Measurements from ENCODE around the gene FANCC. TPM values are rescaled to one million over a fixed set of nuclear protein-coding genes. Genes with fewer than 3 reads are reported as not detected.

FANCC gene
- total and polyA plus RNA-seq, 2 of the 4 experiments (the other 2 are of a cell fraction) = 4.7 to 6.3 TPM

DNA sequence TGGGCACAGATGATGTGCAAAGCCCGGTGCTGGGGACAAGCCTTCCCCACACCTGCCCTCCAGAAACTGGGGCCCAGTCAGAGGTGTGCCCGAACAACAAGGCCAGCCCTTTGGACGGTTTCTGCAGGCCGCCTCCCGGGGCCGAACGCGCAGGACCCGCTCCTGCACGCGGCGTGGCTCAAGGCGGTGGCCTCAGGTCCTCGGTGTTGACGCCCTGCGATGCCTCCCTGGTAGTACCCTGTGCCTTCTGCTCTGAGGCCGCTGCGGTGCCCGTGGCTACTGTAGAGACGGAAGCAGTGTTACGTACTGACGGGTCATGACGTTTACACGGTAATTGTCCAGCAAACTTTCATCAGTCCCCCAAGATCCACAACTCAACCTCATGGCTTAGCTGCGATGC, 33.5 kb upstream of the FANCC start:
- POLR2A ChIA-PET (ENCODE audit: unreplicated experiment) = no interaction called here
- no peak overlapping the region for H2BK5ac ChIP-seq (ENCODE audit: low read depth, low read length, poor library complexity, severe bottlenecking)
- dilution Hi-C loops (cut with HindIII; ENCODE audit: low sequenced_read_pairs, unreplicated experiment) = no loop called here
- no peak overlapping the region for H3K23ac ChIP-seq (ENCODE audit: low read depth, low read length)
- no peak overlapping the region for H4K91ac ChIP-seq (ENCODE audit: insufficient read depth, low read depth, low read length)
- H4K8ac ChIP-seq (ENCODE audit: low read depth in 2 of 2, low read length in 2 of 2) = no peak overlapping the region
- H3K9ac ChIP-seq (ENCODE audit: low read depth, low read length) = no peak overlapping the region
- H4K20me1 ChIP-seq (ENCODE audit: insufficient read depth, low read length) = no peaks in the 10 kb centered on the region
- H2AK9ac ChIP-seq (replicated peaks; ENCODE audit: low read depth, low read length, poor library complexity) = no peak overlapping the region
- no peak overlapping the region for H3K4ac ChIP-seq (ENCODE audit: low read depth, low read length)
- H3K56ac ChIP-seq (ENCODE audit: extremely low read depth, insufficient read depth, low read length) = no peak overlapping the region
- no peak overlapping the region for H3K18ac ChIP-seq (ENCODE audit: low read depth, low read length)
- no peak overlapping the region for H2BK20ac ChIP-seq (ENCODE audit: low read depth, low read length)
- peaks cover 17% of the 10 kb centered on the region for H3K27me3 ChIP-seq (ENCODE audit: control insufficient read depth, insufficient read depth, low read length)
- no peak overlapping the region for H3K4me3 ChIP-seq (ENCODE audit: insufficient read depth, low read depth, low read length)
- H3K14ac ChIP-seq (replicated peaks; ENCODE audit: low read depth, low read length) = no peak overlapping the region
- no peaks in the 10 kb centered on the region for H3K9me1 ChIP-seq (ENCODE audit: insufficient read depth, low read length)
- no peak for TF ChIP-seq SMC3 (IDR thresholded peaks at IDR 0.05; ENCODE audit: low read depth, low read length)
- TF ChIP-seq MAFK (IDR thresholded peaks at IDR 0.05; ENCODE audit: low read depth, low read length) = no peak
- TF ChIP-seq MXI1 (IDR thresholded peaks at IDR 0.05; ENCODE audit: borderline replicate concordance, low read depth, low read length) = no peak
- TF ChIP-seq RFX5 (IDR thresholded peaks at IDR 0.05; ENCODE audit: low read depth, low read length) = no peak
- TF ChIP-seq FOS (IDR thresholded peaks at IDR 0.05; ENCODE audit: low read depth, low read length) = no peak
- no peak for TF ChIP-seq NFE2L2 (IDR thresholded peaks at IDR 0.05; ENCODE audit: low read depth, low read length)
- TF ChIP-seq MAZ (IDR thresholded peaks at IDR 0.05; ENCODE audit: borderline replicate concordance, low read depth, low read length) = no peak
- no peak for TF ChIP-seq POLR2A (IDR thresholded peaks at IDR 0.05; ENCODE audit: low read depth, low read length)
- TF ChIP-seq, protein P1, sequence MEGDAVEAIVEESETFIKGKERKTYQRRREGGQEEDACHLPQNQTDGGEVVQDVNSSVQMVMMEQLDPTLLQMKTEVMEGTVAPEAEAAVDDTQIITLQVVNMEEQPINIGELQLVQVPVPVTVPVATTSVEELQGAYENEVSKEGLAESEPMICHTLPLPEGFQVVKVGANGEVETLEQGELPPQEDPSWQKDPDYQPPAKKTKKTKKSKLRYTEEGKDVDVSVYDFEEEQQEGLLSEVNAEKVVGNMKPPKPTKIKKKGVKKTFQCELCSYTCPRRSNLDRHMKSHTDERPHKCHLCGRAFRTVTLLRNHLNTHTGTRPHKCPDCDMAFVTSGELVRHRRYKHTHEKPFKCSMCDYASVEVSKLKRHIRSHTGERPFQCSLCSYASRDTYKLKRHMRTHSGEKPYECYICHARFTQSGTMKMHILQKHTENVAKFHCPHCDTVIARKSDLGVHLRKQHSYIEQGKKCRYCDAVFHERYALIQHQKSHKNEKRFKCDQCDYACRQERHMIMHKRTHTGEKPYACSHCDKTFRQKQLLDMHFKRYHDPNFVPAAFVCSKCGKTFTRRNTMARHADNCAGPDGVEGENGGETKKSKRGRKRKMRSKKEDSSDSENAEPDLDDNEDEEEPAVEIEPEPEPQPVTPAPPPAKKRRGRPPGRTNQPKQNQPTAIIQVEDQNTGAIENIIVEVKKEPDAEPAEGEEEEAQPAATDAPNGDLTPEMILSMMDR (conservative IDR thresholded peaks at IDR 0.05; ENCODE audit: low read depth, low read length) = no peak
- no peak for TF ChIP-seq CEBPB (IDR thresholded peaks at IDR 0.05; ENCODE audit: low read depth, low read length)
- TF ChIP-seq BHLHE40 (IDR thresholded peaks at IDR 0.05; ENCODE audit: low read depth, low read length) = no peak
- TF ChIP-seq, protein P2, sequence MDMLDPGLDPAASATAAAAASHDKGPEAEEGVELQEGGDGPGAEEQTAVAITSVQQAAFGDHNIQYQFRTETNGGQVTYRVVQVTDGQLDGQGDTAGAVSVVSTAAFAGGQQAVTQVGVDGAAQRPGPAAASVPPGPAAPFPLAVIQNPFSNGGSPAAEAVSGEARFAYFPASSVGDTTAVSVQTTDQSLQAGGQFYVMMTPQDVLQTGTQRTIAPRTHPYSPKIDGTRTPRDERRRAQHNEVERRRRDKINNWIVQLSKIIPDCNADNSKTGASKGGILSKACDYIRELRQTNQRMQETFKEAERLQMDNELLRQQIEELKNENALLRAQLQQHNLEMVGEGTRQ (IDR thresholded peaks at IDR 0.05; ENCODE audit: low read depth, low read length) = no peak
- no peak for TF ChIP-seq CHD1 (IDR thresholded peaks at IDR 0.05; ENCODE audit: low read depth, low read length)
- no peak for TF ChIP-seq RCOR1 (IDR thresholded peaks at IDR 0.05; ENCODE audit: insufficient replicate concordance, low read length)
- no peak overlapping the region for H3K4me2 ChIP-seq (ENCODE audit: low read depth, low read length)
- H2AK5ac ChIP-seq (ENCODE audit: low read depth, low read length) = no peak overlapping the region
- 96% methylated on average over 9 of the region's 25 CpGs; no CpG with 5 or more reads in 1 of the 2 experiments for WGBS, 2 experiments (ENCODE audit: extremely low coverage in 2 of 2, insufficient read length in 1 of 2)
- no TSS peak for BruUV-seq (replicated peaks)
- H4K5ac ChIP-seq (ENCODE audit: low read depth, low read length) = no peak overlapping the region
- no peak overlapping the region for H2BK15ac ChIP-seq (ENCODE audit: low read depth, low read length)
- ATAC-seq (ENCODE audit: low read depth) = no peak
- no peaks in the 10 kb centered on the region for H3K79me1 ChIP-seq (ENCODE audit: low read depth in 1 of 2, low read length in 2 of 2)
- in situ Hi-C loops (cut with MboI; ENCODE audit: low sequenced_read_pairs) = no loop called here
- H2BK120ac ChIP-seq (ENCODE audit: low read depth, low read length) = no peak overlapping the region
- no peak for DNase-seq
- H2AFZ ChIP-seq (replicated peaks; ENCODE audit: low read length, poor library complexity) = no peak overlapping the region
- no peak overlapping the region for H3K27ac ChIP-seq (ENCODE audit: insufficient read depth, low read length)
- H3K4me1 ChIP-seq (ENCODE audit: control insufficient read depth, insufficient read depth, low read length) = 0 out of 2 replicates have a peak, but pooled peaks cover 3% of the 10 kb centered on the region
- peaks cover 7% of the 10 kb centered on the region for H3K9me3 ChIP-seq (ENCODE audit: control insufficient read depth, insufficient read depth, low read length)
- intact Hi-C loops (cut with micrococcal nuclease) = no loop called here
- CTCF ChIA-PET = interaction anchor here (1.0 kb wide), 1 partner anchor 15 kb away, joined by 3 read pairs; no protein-coding TSS in a partner anchor
- no peaks in the 10 kb centered on the region for H3K36me3 ChIP-seq (ENCODE audit: control insufficient read depth, insufficient read depth, low read length)

Data from IMR-90 (cell line).